ENCODE data around the gene GFRA4.

DNA sequence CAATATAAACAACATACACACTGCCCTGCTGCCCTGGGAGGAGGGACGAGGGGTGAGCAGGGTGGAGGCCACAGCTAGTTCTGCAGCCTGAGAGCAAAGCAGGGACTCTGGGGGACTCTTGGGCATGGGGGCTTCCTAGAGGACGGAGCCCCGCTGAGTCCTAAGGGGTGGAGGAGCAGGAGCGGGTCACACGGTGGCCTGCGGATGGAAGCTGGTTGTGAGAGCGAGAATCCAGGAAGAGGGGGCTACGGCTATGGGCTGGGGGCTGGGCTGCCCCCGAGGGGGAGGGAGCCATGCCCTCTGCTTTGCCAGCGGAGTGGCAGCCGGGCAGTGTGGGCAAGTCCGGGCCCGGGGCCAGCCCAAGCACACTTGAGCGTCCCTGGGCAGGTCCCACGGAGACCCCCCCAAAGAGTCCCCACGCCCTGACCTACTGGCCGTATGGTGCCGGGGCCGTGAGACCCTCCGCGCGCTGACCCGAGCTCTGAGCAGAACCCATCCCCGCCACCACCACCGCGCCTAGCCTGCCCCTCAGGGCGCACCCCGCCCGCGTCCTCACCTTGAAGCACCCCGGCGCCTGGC, 18.2 kb upstream of the GFRA4 start:
- no peak for TF ChIP-seq EP300 (IDR thresholded peaks at IDR 0.05)
- no peak for TF ChIP-seq POLR2AphosphoS5 (IDR thresholded peaks at IDR 0.05)
- TF ChIP-seq, protein P1, sequence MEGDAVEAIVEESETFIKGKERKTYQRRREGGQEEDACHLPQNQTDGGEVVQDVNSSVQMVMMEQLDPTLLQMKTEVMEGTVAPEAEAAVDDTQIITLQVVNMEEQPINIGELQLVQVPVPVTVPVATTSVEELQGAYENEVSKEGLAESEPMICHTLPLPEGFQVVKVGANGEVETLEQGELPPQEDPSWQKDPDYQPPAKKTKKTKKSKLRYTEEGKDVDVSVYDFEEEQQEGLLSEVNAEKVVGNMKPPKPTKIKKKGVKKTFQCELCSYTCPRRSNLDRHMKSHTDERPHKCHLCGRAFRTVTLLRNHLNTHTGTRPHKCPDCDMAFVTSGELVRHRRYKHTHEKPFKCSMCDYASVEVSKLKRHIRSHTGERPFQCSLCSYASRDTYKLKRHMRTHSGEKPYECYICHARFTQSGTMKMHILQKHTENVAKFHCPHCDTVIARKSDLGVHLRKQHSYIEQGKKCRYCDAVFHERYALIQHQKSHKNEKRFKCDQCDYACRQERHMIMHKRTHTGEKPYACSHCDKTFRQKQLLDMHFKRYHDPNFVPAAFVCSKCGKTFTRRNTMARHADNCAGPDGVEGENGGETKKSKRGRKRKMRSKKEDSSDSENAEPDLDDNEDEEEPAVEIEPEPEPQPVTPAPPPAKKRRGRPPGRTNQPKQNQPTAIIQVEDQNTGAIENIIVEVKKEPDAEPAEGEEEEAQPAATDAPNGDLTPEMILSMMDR (IDR thresholded peaks at IDR 0.05): no peak
- TF ChIP-seq POLR2A (IDR thresholded peaks at IDR 0.05): no peak

Measured in upper lobe of left lung (tissue), 4 donors.